Activated gamma-delta T cell treated with Interleukin-2 at 50 U/mL for 16 hours (primary cell): Measurements from ENCODE around the gene THSD7B.
"Not testable (repeated sequence)": the region's sequence is repeated elsewhere in the genome, so short reads cannot be mapped to it uniquely, and the experiment has no call there.

Source experiments
- DNase-seq: peaks from one replicate; pipeline ENCODE4 v3.0.0-alpha.2; 2020

THSD7B gene

GRCh38 chr2:137291836-137292570 is 526.7 kb downstream of the THSD7B start:
- no peak for DNase-seq

GRCh38 chr2:137298377-137298776 is 533.0 kb downstream of the THSD7B start:
- no peak for DNase-seq

- no peak for DNase-seq
Observed at GRCh38 chr2:137300987-137301386, 535.6 kb downstream of the THSD7B start.

- DNase-seq, result no peak
Observed at GRCh38 chr2:137302957-137303356, 537.6 kb downstream of the THSD7B start.

GRCh38 chr2:137316075-137316474 is 550.7 kb downstream of the THSD7B start:
- no peak for DNase-seq

GRCh38 chr2:137321566-137321965 is 556.2 kb downstream of the THSD7B start:
- DNase-seq, result no peak

GRCh38 chr2:137331562-137331961 is 566.2 kb downstream of the THSD7B start:
- DNase-seq, result not testable (repeated sequence)

GRCh38 chr2:137333386-137334165 is 568.2 kb downstream of the THSD7B start:
- no peak for DNase-seq

- no peak for DNase-seq
Observed at GRCh38 chr2:137336067-137336466, 570.7 kb downstream of the THSD7B start.

- DNase-seq, result no peak
Observed at GRCh38 chr2:137339051-137339450, 573.7 kb downstream of the THSD7B start.

- DNase-seq, result no peak
Observed at GRCh38 chr2:137345994-137346393, 580.6 kb downstream of the THSD7B start.

GRCh38 chr2:137348301-137348700 is 583.0 kb downstream of the THSD7B start:
- no peak for DNase-seq

GRCh38 chr2:137357634-137358033 is 592.3 kb downstream of the THSD7B start:
- no peak for DNase-seq

- DNase-seq, result no peak
Observed at GRCh38 chr2:137367361-137367760, 602.0 kb downstream of the THSD7B start.

- DNase-seq, result no peak
Observed at GRCh38 chr2:137369106-137369505, 603.8 kb downstream of the THSD7B start.

GRCh38 chr2:137379186-137379585 is 613.8 kb downstream of the THSD7B start:
- DNase-seq, result no peak

GRCh38 chr2:137380610-137381009 is 615.3 kb downstream of the THSD7B start:
- no peak for DNase-seq

- no peak for DNase-seq
Observed at GRCh38 chr2:137381731-137382130, 616.4 kb downstream of the THSD7B start.

- no peak for DNase-seq
Observed at GRCh38 chr2:137383391-137383790, 618.0 kb downstream of the THSD7B start.

GRCh38 chr2:137387044-137387443 is 621.7 kb downstream of the THSD7B start:
- no peak for DNase-seq

GRCh38 chr2:137405496-137405895 is 640.2 kb downstream of the THSD7B start:
- DNase-seq, result no peak

GRCh38 chr2:137411585-137411984 is 646.2 kb downstream of the THSD7B start:
- no peak for DNase-seq

GRCh38 chr2:137420744-137421143 is 655.4 kb downstream of the THSD7B start:
- no peak for DNase-seq

- no peak for DNase-seq
Observed at GRCh38 chr2:137435162-137435561, 669.8 kb downstream of the THSD7B start.
